H1 (cell line): ENCODE results near the gene UBAP1. TPM values are rescaled to one million over a fixed set of nuclear protein-coding genes. Genes with fewer than 3 reads are reported as not detected.

ENCODE experiments used
- CTCF ChIA-PET: fragments of 300-600 bp; sonication (Branson Sonifier 250); formaldehyde crosslinking; loops from one replicate; lab custom pipeline; 2021; ENCODE audit not compliant: partially characterized antibody; lab: Charles Lee
- POLR2A ChIA-PET: fragments of 300-600 bp; sonication (Branson Sonifier 250); formaldehyde crosslinking; loops from one replicate; lab custom pipeline; 2021; ENCODE audit warnings: inconsistent platforms; ENCODE audit not compliant: partially characterized antibody; lab: Charles Lee
- DNase-seq, 2 experiments: peaks; one replicate each; pipeline versions ENCODE4 v3.0.0 to v3.0.0-alpha.2; 2010 to 2022; ENCODE audit warnings: low spot score in 2 of 2, low read depth in 1 of 2, mixed read lengths in 1 of 2
- FAIRE-seq: peaks from 2 replicates; lab custom pipeline; 2011; peaks lifted over from hg19 to GRCh38; lab: Jason Lieb, UNC
- H2AFZ ChIP-seq: 2 replicates; pipeline ENCODE4 v1.8.1; 2012; ENCODE audit warnings: low read length, inconsistent platforms
- H2AK5ac ChIP-seq: 2 replicates; pipeline ENCODE4 v1.6.1; 2013; ENCODE audit warnings: low read depth, low read length
- H2BK120ac ChIP-seq: replicated peaks from 2 replicates; pipeline ENCODE3; 2013; ENCODE audit warnings: low read depth, low read length, inconsistent platforms
- H2BK12ac ChIP-seq: 2 replicates; pipeline ENCODE4 v1.6.1; 2013; ENCODE audit warnings: low read depth, low read length
- H2BK15ac ChIP-seq: 2 replicates; pipeline ENCODE4 v1.6.1; 2013; ENCODE audit warnings: low read length
- H2BK20ac ChIP-seq: 2 replicates; pipeline ENCODE4 v1.6.1; 2013; ENCODE audit warnings: low read length
- H2BK5ac ChIP-seq: 2 replicates; pipeline ENCODE4 v1.6.1; 2013; ENCODE audit warnings: low read depth, low read length
- H3K14ac ChIP-seq: 2 replicates; pipeline ENCODE4 v1.6.1; 2013; ENCODE audit warnings: inconsistent platforms; ENCODE audit not compliant: insufficient read length
- H3K18ac ChIP-seq: 2 replicates; pipeline ENCODE4 v1.6.1; 2013; ENCODE audit warnings: low read length; ENCODE audit errors: extremely low read depth
- H3K23ac ChIP-seq: 2 replicates; pipeline ENCODE4 v1.6.1; 2013; ENCODE audit warnings: inconsistent platforms; ENCODE audit not compliant: insufficient read length
- H3K23me2 ChIP-seq: 2 replicates; pipeline ENCODE4 v1.6.1; 2013; ENCODE audit warnings: low read depth, low read length
- H3K27ac ChIP-seq: 2 replicates; pipeline ENCODE4 v1.6.1; 2011; ENCODE audit warnings: low read depth, low read length, inconsistent platforms
- H3K27me3 ChIP-seq, 4 experiments: replicated peaks in 1 of 4; 1 replicate in 1 of 4; 2 replicates in 3 of 4; pipeline versions ENCODE4 v1.6.1 to v1.8.1; 2011 to 2013; ENCODE audit warnings: low read length in 3 of 4, mild to moderate bottlenecking in 3 of 4, inconsistent platforms in 2 of 4, mixed read lengths in 2 of 4, moderate library complexity in 1 of 4; ENCODE audit not compliant: control insufficient read depth in 3 of 4, insufficient read depth in 3 of 4; ENCODE audit errors: extremely low read depth in 1 of 4
- H3K36me3 ChIP-seq, 4 experiments: 2 replicates each; pipeline versions ENCODE4 v1.6.1 to v1.8.1; 2011 to 2013; ENCODE audit warnings: mild to moderate bottlenecking in 4 of 4, low read length in 3 of 4, moderate library complexity in 2 of 4, control low read depth in 1 of 4, inconsistent platforms in 1 of 4; ENCODE audit not compliant: insufficient read depth in 4 of 4, control insufficient read depth in 2 of 4
- H3K4ac ChIP-seq: replicated peaks from 2 replicates; pipeline ENCODE3; 2013; ENCODE audit warnings: low read length, low read depth, mixed read lengths, inconsistent platforms; ENCODE audit not compliant: insufficient read length
- H3K4me1 ChIP-seq, 4 experiments: replicated peaks in 1 of 4; 1 replicate in 1 of 4; 2 replicates in 3 of 4; pipeline versions ENCODE4 v1.6.1 to v1.8.1; 2011 to 2013; ENCODE audit warnings: low read length in 3 of 4, inconsistent platforms in 2 of 4, mixed read lengths in 1 of 4; ENCODE audit not compliant: insufficient read depth in 4 of 4, control insufficient read depth in 3 of 4
- H3K4me2 ChIP-seq, 2 experiments: 2 replicates each; pipeline versions ENCODE4 v1.6.1 to v1.8.1; 2011 to 2013; ENCODE audit warnings: low read depth in 2 of 2, low read length in 2 of 2, control low read depth in 1 of 2, inconsistent platforms in 1 of 2, mild to moderate bottlenecking in 1 of 2; ENCODE audit not compliant: insufficient read depth in 1 of 2
- H3K4me3 ChIP-seq, 4 experiments: fragments of 200-600, 300-600 bp in 1 of 4; sonication (generic), shearing (Covaris generic), sonication (Bioruptor Twin) in 1 of 4; 2 replicates each; pipeline versions ENCODE4 v1.5.1 to v1.8.1; 2011 to 2016; ENCODE audit warnings: low read length in 4 of 4, low read depth in 3 of 4, control low read depth in 2 of 4, inconsistent platforms in 2 of 4, mild to moderate bottlenecking in 2 of 4, mixed read lengths in 1 of 4, moderate library complexity in 1 of 4; ENCODE audit not compliant: insufficient read depth in 2 of 4; ENCODE audit errors: extremely low read depth in 1 of 4
- H3K56ac ChIP-seq: replicated peaks from 2 replicates; pipeline ENCODE3; 2013; ENCODE audit warnings: low read depth, mild to moderate bottlenecking, mixed read lengths, low read length, inconsistent platforms; ENCODE audit not compliant: insufficient read length
- H3K79me1 ChIP-seq: 2 replicates; pipeline ENCODE4 v1.6.1; 2013; ENCODE audit warnings: low read depth, low read length, control low read depth
- H3K79me2 ChIP-seq, 2 experiments: 2 replicates each; pipeline versions ENCODE4 v1.6.1 to v1.8.1; 2012 to 2013; ENCODE audit warnings: low read length in 2 of 2, mild to moderate bottlenecking in 2 of 2, inconsistent platforms in 1 of 2; ENCODE audit not compliant: insufficient read depth in 2 of 2, control insufficient read depth in 1 of 2
- H3K9ac ChIP-seq, 4 experiments: replicated peaks in 1 of 4; 1 replicate in 1 of 4; 2 replicates in 3 of 4; pipeline versions ENCODE4 v1.6.1 to v1.8.1; 2011 to 2013; ENCODE audit warnings: low read depth in 3 of 4, low read length in 3 of 4, control low read depth in 2 of 4, mild to moderate bottlenecking in 2 of 4, moderate library complexity in 2 of 4, inconsistent platforms in 1 of 4; ENCODE audit errors: extremely low read depth in 1 of 4
- H3K9me3 ChIP-seq, 2 experiments: 2 replicates each; pipeline versions ENCODE4 v1.6.1 to v1.8.1; 2012 to 2013; ENCODE audit warnings: mild to moderate bottlenecking in 2 of 2, moderate library complexity in 2 of 2, control low read depth in 1 of 2, inconsistent platforms in 1 of 2, low read depth in 1 of 2, low read length in 1 of 2, mixed read lengths in 1 of 2; ENCODE audit not compliant: insufficient read depth in 2 of 2
- H4K20me1 ChIP-seq, 2 experiments: replicated peaks in 1 of 2; 2 replicates each; pipeline versions ENCODE3 to v1.8.1; 2011 to 2013; ENCODE audit warnings: inconsistent platforms in 2 of 2, low read length in 2 of 2, mild to moderate bottlenecking in 1 of 2; ENCODE audit not compliant: insufficient read depth in 2 of 2, control insufficient read depth in 1 of 2
- H4K5ac ChIP-seq: 2 replicates; pipeline ENCODE4 v1.6.1; 2013; ENCODE audit warnings: low read length, low read depth, mixed read lengths, inconsistent platforms; ENCODE audit not compliant: insufficient read length
- H4K8ac ChIP-seq: 2 replicates; pipeline ENCODE4 v1.8.0; 2013; ENCODE audit warnings: mild to moderate bottlenecking, moderate library complexity, low read length, inconsistent platforms; ENCODE audit not compliant: insufficient read depth; ENCODE audit errors: extremely low read depth
- H4K91ac ChIP-seq: replicated peaks from 2 replicates; pipeline ENCODE3; 2013; ENCODE audit warnings: low read length, mixed read lengths, inconsistent platforms; ENCODE audit not compliant: insufficient read length
- BCL11A ChIP-seq, 2 experiments: IDR thresholded peaks; one replicate each; pipeline ENCODE4 v1.6.1; 2011; ENCODE audit warnings: low read depth in 2 of 2, low read length in 2 of 2, mild to moderate bottlenecking in 2 of 2
- CTCF ChIP-seq, 3 experiments: IDR thresholded peaks; 1 replicate in 2 of 3; 2 replicates in 1 of 3; pipeline versions ENCODE4 v1.5.1 to v1.6.1; 2011; ENCODE audit warnings: low read length in 3 of 3, mild to moderate bottlenecking in 3 of 3, inconsistent platforms in 2 of 3, low read depth in 1 of 3, moderate library complexity in 1 of 3; ENCODE audit not compliant: insufficient read depth in 1 of 3; ENCODE audit errors: control extremely low read depth in 1 of 3
- GABPA ChIP-seq: IDR thresholded peaks from 2 replicates; pipeline ENCODE4 v1.6.1; 2011; ENCODE audit warnings: mild to moderate bottlenecking, low read length, moderate library complexity, borderline replicate concordance; ENCODE audit not compliant: insufficient read depth
- GTF2F1 ChIP-seq: IDR thresholded peaks from 2 replicates; pipeline ENCODE4 v1.6.1; 2012; ENCODE audit warnings: low read depth, low read length, improper control_type of control experiment, borderline replicate concordance
- POLR2AphosphoS5 ChIP-seq: IDR thresholded peaks from 2 replicates; pipeline ENCODE4 v1.6.1; 2011; ENCODE audit warnings: low read depth, low read length
- RAD21 ChIP-seq, 2 experiments: IDR thresholded peaks in 1 of 2; conservative IDR thresholded peaks in 1 of 2; 2 replicates each; pipeline ENCODE4 v1.6.1; 2011; ENCODE audit warnings: low read depth in 2 of 2, low read length in 2 of 2, improper control_type of control experiment in 1 of 2, inconsistent platforms in 1 of 2, mild to moderate bottlenecking in 1 of 2, moderate library complexity in 1 of 2
- SRF ChIP-seq: IDR thresholded peaks from 2 replicates; pipeline ENCODE4 v1.6.1; 2011; ENCODE audit warnings: mild to moderate bottlenecking, low read depth, low read length, moderate library complexity
- YY1 ChIP-seq: IDR thresholded peaks from 2 replicates; pipeline ENCODE4 v1.6.1; 2011; ENCODE audit warnings: low read depth, mild to moderate bottlenecking, low read length
- WGBS, 2 experiments: shearing (Covaris generic) in 1 of 2; methylation state at CpG; one replicate each; pipeline versions ENCODE4 v1.1.6 to v1.1.7; 2013 to 2015; ENCODE audit warnings: low lambda C conversion rate in 2 of 2, mixed read lengths in 2 of 2, inconsistent platforms in 1 of 2, low coverage in 1 of 2, missing lambda C conversion rate in 1 of 2; ENCODE audit not compliant: insufficient replicate concordance in 2 of 2, insufficient coverage in 1 of 2, insufficient read length in 1 of 2; ENCODE audit errors: extremely low coverage in 1 of 2, missing lambda C conversion rate in 1 of 2; 5-methylcytosine and 5-hydroxymethylcytosine counted together
- polyA plus RNA-seq, 7 experiments: library from polyadenylated mRNA; depleted of rRNA in 3 of 7; stranded (reverse) in 5 of 7; unstranded in 2 of 7; fragments of >200 nt in 5 of 7; fragments of 200-250 nt in 2 of 7; gene quantifications; 1 replicate in 5 of 7; 2 replicates in 1 of 7; 4 replicates in 1 of 7; pipeline versions ENCODE4 v1.2.1 to v1.2.3, GENCODE V29; 2011 to 2013; ENCODE audit warnings: missing spikeins in 2 of 7, mixed read lengths in 2 of 7
- total RNA-seq: library from RNA; stranded (reverse); fragmentation: NEBNext Ultra II Directional; extraction: Animal tissue kit (Norgen Biotek cat#: 25700); gene quantifications from 2 replicates; pipeline ENCODE4 v1.2.1, GENCODE V29; 2021

The UBAP1 gene
- total and polyA plus RNA-seq, 2 of the 8 experiments (the other 6 are each of a cell fraction or from before 2014, with no cell fraction given), result 31.3 to 31.4 TPM

DNA sequence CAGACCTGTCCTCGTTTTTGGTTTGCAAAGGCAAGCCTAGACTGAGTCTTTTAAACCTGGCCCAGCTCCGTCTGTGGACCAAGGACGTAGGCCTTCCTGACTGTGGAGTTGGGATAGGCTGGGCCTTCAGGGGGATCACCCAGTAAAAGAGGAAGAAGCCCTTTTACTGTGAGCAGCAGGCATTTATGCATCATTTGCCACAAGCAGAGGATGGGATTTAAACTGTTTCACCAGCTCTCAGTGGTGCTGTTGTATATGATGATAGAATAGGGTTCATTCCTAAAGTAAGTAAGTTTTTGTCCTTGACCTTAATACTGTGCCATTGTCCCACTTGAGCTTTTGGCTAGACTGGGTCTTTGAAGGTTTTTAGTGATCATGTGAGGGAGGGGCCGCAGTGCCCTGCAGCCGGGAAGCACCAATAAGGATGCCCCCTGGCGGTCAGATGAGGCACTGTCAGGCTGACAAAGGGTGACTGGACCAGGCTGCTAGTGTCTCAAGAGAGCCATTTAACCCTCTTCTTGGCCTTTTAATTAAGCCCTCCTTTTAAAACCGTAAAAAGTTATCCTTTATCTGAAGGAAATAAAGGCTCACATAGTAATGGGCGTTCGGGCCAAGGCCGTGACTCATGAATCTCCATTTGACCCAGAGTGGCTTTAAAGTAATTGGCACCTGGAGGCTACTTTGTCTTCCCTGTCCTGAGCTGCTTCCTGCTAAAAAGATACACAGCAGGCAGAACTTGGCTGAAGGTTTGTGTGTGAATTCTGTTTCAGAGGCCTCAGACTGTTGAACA lies 74.0 kb downstream of the UBAP1 start:
- peaks cover 3% of the 10 kb centered on the region; the same call in 1 of the 2 replicates for H3K79me1 ChIP-seq
- no peak overlapping the region for H3K23ac ChIP-seq
- H4K5ac ChIP-seq, result no peak overlapping the region
- no peak overlapping the region for H2BK20ac ChIP-seq
- FAIRE-seq (peak; percentile 82), DNase-seq (peak; percentile 31 to 89)
- H3K18ac ChIP-seq, result no peak overlapping the region
- no peaks in the 10 kb centered on the region for H3K4me1 ChIP-seq
- no peaks in the 10 kb centered on the region for H3K79me2 ChIP-seq
- peaks cover 2 to 3% of the 10 kb centered on the region in 2 experiments for H4K20me1 ChIP-seq
- H3K56ac ChIP-seq, result no peak overlapping the region
- no peak overlapping the region for H3K27ac ChIP-seq
- peaks cover 0 to 21% (median 8%) of the 10 kb centered on the region in 4 experiments; a peak in 6 of 8 replicates for H3K36me3 ChIP-seq
- no peak overlapping the region for H3K4me2 ChIP-seq
- no peak overlapping the region for H3K9ac ChIP-seq
- H3K27me3 ChIP-seq, result no peaks in the 10 kb centered on the region
- TF ChIP-seq SRF, result no peak
- peak; percentile 80 to 95 (median 93) for TF ChIP-seq CTCF (IDR thresholded peaks at IDR 0.05; ENCODE audit: control extremely low read depth in 1 of 3, insufficient read depth in 1 of 3, low read depth in 1 of 3, low read length in 3 of 3)
- TF ChIP-seq GABPA, result no peak
- peak; percentile 68 to 75 for TF ChIP-seq RAD21 (IDR thresholded peaks at IDR 0.05 in 1 of 2, conservative IDR thresholded peaks at IDR 0.05 in 1 of 2; ENCODE audit: low read depth in 2 of 2, low read length in 2 of 2)
- peak; percentile 70; the same call in 1 of the 2 replicates for TF ChIP-seq POLR2AphosphoS5
- TF ChIP-seq GTF2F1, result no peak
- 0 out of 2 replicates have a peak, but pooled peaks have one; percentile 16 for TF ChIP-seq YY1
- no peak for TF ChIP-seq BCL11A (IDR thresholded peaks at IDR 0.05; ENCODE audit: low read depth in 2 of 2, low read length in 2 of 2)
- no peak overlapping the region for H2BK5ac ChIP-seq
- no peak overlapping the region for H2BK12ac ChIP-seq
- H4K91ac ChIP-seq, result no peak overlapping the region
- H3K23me2 ChIP-seq, result no peaks in the 10 kb centered on the region
- H3K9me3 ChIP-seq, result no peaks in the 10 kb centered on the region
- no peak overlapping the region for H2BK15ac ChIP-seq
- no peak overlapping the region for H3K4ac ChIP-seq
- CTCF ChIA-PET, result interaction anchor here (0.6 to 8.6 kb wide), 50 partner anchors 11 to 344 kb away, joined by 3 to 102 read pairs (median 4); partner anchors contain the start of genes DCAF12, MYORG and UBAP1
- H2BK120ac ChIP-seq, result no peak overlapping the region
- POLR2A ChIA-PET, result interaction anchor here (0.9 to 1.4 kb wide), 6 partner anchors 10 to 127 kb away, joined by 3 to 4 read pairs (median 3); partner anchors contain the start of genes DCAF12 and UBAP1
- no peak overlapping the region for H2AK5ac ChIP-seq
- H4K8ac ChIP-seq, result no peak overlapping the region
- 58% methylated on average over 10 of the region's 10 CpGs; no CpG with 5 or more reads in 1 of the 2 experiments for WGBS, 2 experiments
- no peak overlapping the region for H2AFZ ChIP-seq
- no peak overlapping the region for H3K14ac ChIP-seq
- no peak overlapping the region for H3K4me3 ChIP-seq
